Stimulated activated CD4-positive, alpha-beta T cell treated with anti-CD3 and anti-CD28 coated beads, Interleukin-4, amount 100 ng/mL, for 4 hours (primary cell): ENCODE results near the gene MAP3K3.

Experiments
- DNase-seq, 2 experiments: peaks; one replicate each; pipeline ENCODE4 v3.0.0-alpha.2; 2020

Gene MAP3K3

GRCh38 chr17:63694950-63695773 lies 72.9 kb downstream of the MAP3K3 start:
- DNase-seq: no peak

- DNase-seq: no peak
Measured at GRCh38 chr17:63695889-63696288, 73.7 kb downstream of the MAP3K3 start.

GRCh38 chr17:63696381-63696961 lies 74.3 kb downstream of the MAP3K3 start:
- peak in 1 of 2 experiments; percentile 27 for DNase-seq

- DNase-seq: peak; percentile 66 to 71
Measured at GRCh38 chr17:63697341-63698286, 75.4 kb downstream of the MAP3K3 start.

GRCh38 chr17:63698381-63698885 lies 76.2 kb downstream of the MAP3K3 start:
- DNase-seq: peak in 1 of 2 experiments; percentile 31

- peak; percentile 68 to 80 for DNase-seq
Measured at GRCh38 chr17:63698886-63699637, 76.8 kb downstream of the MAP3K3 start.

GRCh38 chr17:63699638-63700527 lies 77.7 kb downstream of the MAP3K3 start, which contains the start of gene LIMD2:
Gene LIMD2 (minus strand): TSS chr17:63700125. CDS start chr17:63699298, 827 bp downstream.
- peak; percentile 81 to 85 for DNase-seq

- peak; percentile 48 to 49 for DNase-seq
Measured at GRCh38 chr17:63700528-63701455, 78.6 kb downstream of the MAP3K3 start.

GRCh38 chr17:63701456-63701820 lies 79.2 kb downstream of the MAP3K3 start:
- no peak for DNase-seq

- DNase-seq: peak; percentile 63 to 81
Measured at GRCh38 chr17:63701868-63702720, 79.9 kb downstream of the MAP3K3 start.

GRCh38 chr17:63702721-63703015 lies 80.5 kb downstream of the MAP3K3 start:
- DNase-seq: no peak

GRCh38 chr17:63703029-63703428 lies 80.8 kb downstream of the MAP3K3 start:
- no peak for DNase-seq

GRCh38 chr17:63703556-63704258 lies 81.5 kb downstream of the MAP3K3 start:
- DNase-seq: no peak

- DNase-seq: no peak
Measured at GRCh38 chr17:63704259-63704576, 82.0 kb downstream of the MAP3K3 start.

GRCh38 chr17:63704836-63705235 lies 82.6 kb downstream of the MAP3K3 start:
- DNase-seq: no peak

- no peak for DNase-seq
Measured at GRCh38 chr17:63705657-63706056, 83.4 kb downstream of the MAP3K3 start.

GRCh38 chr17:63706336-63707082 lies 84.3 kb downstream of the MAP3K3 start:
- no peak for DNase-seq

- DNase-seq: no peak
Measured at GRCh38 chr17:63707151-63707550, 84.9 kb downstream of the MAP3K3 start.
